HEK293 (cell line): ENCODE results near the gene LINGO1.

Experiments
- CTCF ChIA-PET: fragments of 350-600 bp; formaldehyde crosslinking; extraction: SDS; loops from one replicate; lab custom pipeline; 2021; ENCODE audit warnings: antibody characterized with exemption; lab: Yijun Ruan, JAX
- POLR2A ChIA-PET: fragments of 300-600 bp; formaldehyde crosslinking; extraction: SDS; loops from one replicate; lab custom pipeline; 2020; ENCODE audit warnings: antibody characterized with exemption, inconsistent platforms; lab: Yijun Ruan, JAX
- H3K27ac ChIP-seq: fragments of 200-500 bp; sonication (Bioruptor generic); 2 replicates; pipeline ENCODE4 v1.5.1; 2014; ENCODE audit warnings: low read depth, low read length, control low read depth, inconsistent platforms; ENCODE audit errors: extremely low read depth
- H3K36me3 ChIP-seq, 2 experiments: fragments of 200-500 bp in 1 of 2; sonication (Bioruptor generic) in 1 of 2; 1 replicate in 1 of 2; 2 replicates in 1 of 2; pipeline ENCODE4 v1.5.1; 2014 to 2017; ENCODE audit warnings: inconsistent platforms in 2 of 2, low read length in 2 of 2; ENCODE audit not compliant: control insufficient read depth in 2 of 2, insufficient read depth in 1 of 2
- H3K4me1 ChIP-seq: fragments of 200-500 bp; sonication (Bioruptor generic); 2 replicates; pipeline ENCODE4 v1.5.1; 2014; ENCODE audit warnings: mild to moderate bottlenecking, low read length, inconsistent platforms; ENCODE audit not compliant: control insufficient read depth, insufficient read depth
- H3K4me3 ChIP-seq: 2 replicates; pipeline ENCODE4 v1.5.1; 2011; ENCODE audit warnings: low read depth, mild to moderate bottlenecking, control low read depth, low read length, moderate library complexity
- H3K9me3 ChIP-seq: fragments of 200-500 bp; sonication (Bioruptor generic); 2 replicates; pipeline ENCODE4 v1.5.1; 2014; ENCODE audit warnings: low read depth, low read length, inconsistent platforms; ENCODE audit not compliant: control insufficient read depth, insufficient read depth
- FEZF1 ChIP-seq: fragments of 450-650 bp; formaldehyde crosslinking; IDR thresholded peaks from 2 replicates; pipeline ENCODE4 v1.5.1; 2016; ENCODE audit warnings: missing biosample characterization, missing genetic modification characterization
- HOXC10 ChIP-seq: sonication (generic); formaldehyde crosslinking; IDR thresholded peaks from 2 replicates; pipeline ENCODE4 v1.8.1; 2023; ENCODE audit warnings: mild to moderate bottlenecking, missing genetic modification reagents
- KLF16 ChIP-seq: fragments of 450-650 bp; formaldehyde crosslinking; IDR thresholded peaks from 2 replicates; pipeline ENCODE4 v1.5.1; 2017; ENCODE audit warnings: missing biosample characterization, missing genetic modification characterization
- OVOL3 ChIP-seq: fragments of 450-650 bp; formaldehyde crosslinking; IDR thresholded peaks from 2 replicates; pipeline ENCODE4 v1.5.1; 2016; ENCODE audit warnings: missing biosample characterization, missing genetic modification characterization
- SETDB1 ChIP-seq: IDR thresholded peaks from one replicate; pipeline ENCODE4 v1.6.1; 2017; ENCODE audit warnings: mild to moderate bottlenecking, low read length, moderate library complexity, mixed read lengths; ENCODE audit not compliant: insufficient read length
- WT1 ChIP-seq: fragments of 450-650 bp; formaldehyde crosslinking; IDR thresholded peaks from 2 replicates; pipeline ENCODE4 v1.5.1; 2016; ENCODE audit warnings: missing biosample characterization, missing genetic modification characterization
- ZBTB48 ChIP-seq: fragments of 450-650 bp; formaldehyde crosslinking; IDR thresholded peaks from 2 replicates; pipeline ENCODE4 v1.5.1; 2016; ENCODE audit warnings: missing biosample characterization, missing genetic modification characterization
- ZNF274 ChIP-seq, 2 experiments: fragments of 200-500 bp in 1 of 2; fragments of 450-650 bp in 1 of 2; sonication (Bioruptor generic) in 1 of 2; formaldehyde crosslinking in 1 of 2; IDR thresholded peaks; 2 replicates each; pipeline versions ENCODE4 v1.5.1 to v1.6.1; 2014 to 2016; ENCODE audit warnings: borderline replicate concordance in 1 of 2, inconsistent platforms in 1 of 2, low read length in 1 of 2, missing biosample characterization in 1 of 2, missing genetic modification characterization in 1 of 2
- ZNF335 ChIP-seq: fragments of 450-650 bp; formaldehyde crosslinking; conservative IDR thresholded peaks from 2 replicates; pipeline ENCODE4 v1.5.1; 2016; ENCODE audit warnings: missing biosample characterization, missing genetic modification characterization
- ZNF341 ChIP-seq: fragments of 450-650 bp; formaldehyde crosslinking; IDR thresholded peaks from 2 replicates; pipeline ENCODE4; 2016; ENCODE audit warnings: low read depth, missing biosample characterization, missing genetic modification characterization
- ZNF426 ChIP-seq: fragments of 450-650 bp; formaldehyde crosslinking; IDR thresholded peaks from 2 replicates; pipeline ENCODE4 v1.5.1; 2017; ENCODE audit warnings: missing biosample characterization, missing genetic modification characterization, mild to moderate bottlenecking, inconsistent platforms, moderate library complexity
- ZNF473 ChIP-seq: fragments of 450-650 bp; formaldehyde crosslinking; IDR thresholded peaks from 2 replicates; pipeline ENCODE4 v1.5.1; 2017; ENCODE audit warnings: missing biosample characterization, missing genetic modification characterization
- ZNF660 ChIP-seq: fragments of 450-650 bp; IDR thresholded peaks from 2 replicates; pipeline ENCODE4 v1.5.1; 2018; ENCODE audit warnings: missing biosample characterization, mild to moderate bottlenecking, missing genetic modification characterization
- ZNF76 ChIP-seq: fragments of 450-650 bp; formaldehyde crosslinking; IDR thresholded peaks from 2 replicates; pipeline ENCODE4; 2016; ENCODE audit warnings: low read depth, missing biosample characterization, missing genetic modification characterization, borderline replicate concordance
- ZNF830 ChIP-seq: fragments of 450-650 bp; IDR thresholded peaks from 2 replicates; pipeline ENCODE4 v1.5.0; 2018; ENCODE audit warnings: missing biosample characterization, missing genetic modification characterization, low read depth, mild to moderate bottlenecking, moderate library complexity
- ZXDB ChIP-seq: fragments of 450-650 bp; formaldehyde crosslinking; IDR thresholded peaks from 2 replicates; pipeline ENCODE4 v1.5.1; 2016; ENCODE audit warnings: missing biosample characterization, missing genetic modification characterization
- TF ChIP-seq, protein P1 (sequence below): fragments of 450-650 bp; formaldehyde crosslinking; IDR thresholded peaks from 2 replicates; pipeline ENCODE4 v1.5.1; 2016; ENCODE audit warnings: missing biosample characterization, missing genetic modification characterization
- TF ChIP-seq, protein P2 (sequence below): fragments of 450-650 bp; formaldehyde crosslinking; IDR thresholded peaks from 2 replicates; pipeline ENCODE4 v1.5.1; 2016; ENCODE audit warnings: missing biosample characterization, missing genetic modification characterization, low read depth
- TF ChIP-seq, protein P3 (sequence below): fragments of 450-650 bp; formaldehyde crosslinking; IDR thresholded peaks from 2 replicates; pipeline ENCODE4 v1.5.1; 2016; ENCODE audit warnings: missing biosample characterization, missing genetic modification characterization, borderline replicate concordance
- TF ChIP-seq, protein P4 (sequence below): fragments of 450-650 bp; formaldehyde crosslinking; IDR thresholded peaks from 2 replicates; pipeline ENCODE4 v1.5.1; 2016; ENCODE audit warnings: missing biosample characterization, missing genetic modification characterization
- TF ChIP-seq, protein P5 (sequence below): fragments of 450-650 bp; formaldehyde crosslinking; IDR thresholded peaks from 2 replicates; pipeline ENCODE4 v1.5.1; 2016; ENCODE audit warnings: missing biosample characterization, missing genetic modification characterization
- TF ChIP-seq, protein P6 (sequence below): fragments of 450-650 bp; formaldehyde crosslinking; IDR thresholded peaks from 2 replicates; pipeline ENCODE4 v1.5.1; 2017; ENCODE audit warnings: missing biosample characterization, mild to moderate bottlenecking, missing genetic modification characterization, moderate library complexity

The LINGO1 gene

DNA sequence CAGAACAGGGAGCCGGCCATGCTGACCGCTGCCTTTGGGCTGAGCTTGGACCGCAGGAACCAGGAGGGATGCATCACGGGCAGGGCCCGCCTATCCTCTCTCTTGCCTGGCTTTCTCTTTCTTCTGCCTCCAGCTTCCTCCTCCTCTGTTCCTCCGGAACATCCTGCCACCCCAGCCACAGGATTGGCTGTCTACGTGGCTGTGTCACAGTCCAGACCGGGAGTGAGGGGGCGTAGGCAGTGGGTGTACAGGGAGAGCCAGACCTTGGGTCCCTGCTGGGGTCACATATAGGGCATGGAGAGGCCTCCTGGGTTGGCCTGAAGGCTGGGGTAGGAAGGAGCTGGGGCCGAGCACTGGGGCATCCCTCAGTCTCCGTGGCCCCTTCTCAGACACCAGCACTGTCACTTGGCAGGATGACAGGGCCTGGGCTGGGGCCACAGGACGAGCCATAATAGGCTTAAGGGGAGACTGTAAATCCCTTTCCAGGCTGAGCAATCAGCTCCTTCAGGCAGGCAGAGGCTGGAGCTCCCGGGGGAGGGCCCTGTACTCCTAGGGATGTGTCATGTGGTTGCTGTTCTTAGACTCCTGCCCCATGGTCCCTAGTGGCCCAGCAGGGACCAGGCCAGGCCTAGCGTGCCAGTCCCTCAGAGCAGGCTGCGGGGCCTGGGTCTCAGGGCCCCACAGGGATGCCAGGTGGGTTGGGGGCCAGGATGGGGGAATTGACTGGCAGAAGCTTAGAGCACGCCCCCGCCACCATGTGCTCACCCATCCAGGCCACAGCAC is 25.4 kb downstream of the LINGO1 start:
- Histone ChIP-seq H3K4me3 (no peak overlapping the region), H3K9me3 (no peaks in the 10 kb centered on the region), H3K27ac (no peak overlapping the region; the same call in 1 of the 2 replicates), H3K4me1 (peaks cover 6% of the 10 kb centered on the region; the same call in 1 of the 2 replicates), H3K36me3 (no peaks in the 10 kb centered on the region)
- POLR2A ChIA-PET, result interaction anchor here (0.8 kb wide), 1 partner anchor 65 kb away, joined by 3 read pairs; no protein-coding TSS in a partner anchor
- CTCF ChIA-PET, result interaction anchor here (0.6 to 5.5 kb wide), 8 partner anchors 11 to 64 kb away, joined by 3 to 55 read pairs (median 4); partner anchors contain the start of gene LINGO1
- TF ChIP-seq OVOL3 (no peak), ZBTB48 (peak; percentile 98), ZNF426 (tag by site-specific recombination) (no peak), HOXC10 (CRISPR knock-in tag) (no peak), FEZF1 (tag by site-specific recombination) (no peak), ZNF335 (peak; percentile 47), ZNF473 (tag by site-specific recombination) (no peak), ZNF660 (tag by site-specific recombination) (no peak), KLF16 (tag by site-specific recombination) (no peak), ZNF274 (IDR thresholded peaks at IDR 0.05; ENCODE audit: low read length) (no peak), ZNF274 (tag by site-specific recombination; IDR thresholded peaks at IDR 0.05; ENCODE audit: borderline replicate concordance) (no peak), ZNF76 (tag by site-specific recombination) (no peak), WT1 (tag by site-specific recombination) (no peak), ZNF341 (0 out of 2 replicates have a peak, but pooled peaks have one; percentile 43), SETDB1 (no peak), ZNF830 (tag by site-specific recombination) (no peak), ZXDB (tag by site-specific recombination) (no peak)
- TF ChIP-seq, protein P1, sequence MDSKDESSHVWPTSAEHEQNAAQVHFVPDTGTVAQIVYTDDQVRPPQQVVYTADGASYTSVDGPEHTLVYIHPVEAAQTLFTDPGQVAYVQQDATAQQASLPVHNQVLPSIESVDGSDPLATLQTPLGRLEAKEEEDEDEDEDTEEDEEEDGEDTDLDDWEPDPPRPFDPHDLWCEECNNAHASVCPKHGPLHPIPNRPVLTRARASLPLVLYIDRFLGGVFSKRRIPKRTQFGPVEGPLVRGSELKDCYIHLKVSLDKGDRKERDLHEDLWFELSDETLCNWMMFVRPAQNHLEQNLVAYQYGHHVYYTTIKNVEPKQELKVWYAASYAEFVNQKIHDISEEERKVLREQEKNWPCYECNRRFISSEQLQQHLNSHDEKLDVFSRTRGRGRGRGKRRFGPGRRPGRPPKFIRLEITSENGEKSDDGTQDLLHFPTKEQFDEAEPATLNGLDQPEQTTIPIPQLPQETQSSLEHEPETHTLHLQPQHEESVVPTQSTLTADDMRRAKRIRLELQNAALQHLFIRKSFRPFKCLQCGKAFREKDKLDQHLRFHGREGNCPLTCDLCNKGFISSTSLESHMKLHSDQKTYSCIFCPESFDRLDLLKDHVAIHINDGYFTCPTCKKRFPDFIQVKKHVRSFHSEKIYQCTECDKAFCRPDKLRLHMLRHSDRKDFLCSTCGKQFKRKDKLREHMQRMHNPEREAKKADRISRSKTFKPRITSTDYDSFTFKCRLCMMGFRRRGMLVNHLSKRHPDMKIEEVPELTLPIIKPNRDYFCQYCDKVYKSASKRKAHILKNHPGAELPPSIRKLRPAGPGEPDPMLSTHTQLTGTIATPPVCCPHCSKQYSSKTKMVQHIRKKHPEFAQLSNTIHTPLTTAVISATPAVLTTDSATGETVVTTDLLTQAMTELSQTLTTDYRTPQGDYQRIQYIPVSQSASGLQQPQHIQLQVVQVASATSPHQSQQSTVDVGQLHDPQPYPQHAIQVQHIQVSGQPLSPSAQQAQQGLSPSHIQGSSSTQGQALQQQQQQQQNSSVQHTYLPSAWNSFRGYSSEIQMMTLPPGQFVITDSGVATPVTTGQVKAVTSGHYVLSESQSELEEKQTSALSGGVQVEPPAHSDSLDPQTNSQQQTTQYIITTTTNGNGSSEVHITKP (tag by site-specific recombination), result peak; percentile 71
- TF ChIP-seq, protein P2, sequence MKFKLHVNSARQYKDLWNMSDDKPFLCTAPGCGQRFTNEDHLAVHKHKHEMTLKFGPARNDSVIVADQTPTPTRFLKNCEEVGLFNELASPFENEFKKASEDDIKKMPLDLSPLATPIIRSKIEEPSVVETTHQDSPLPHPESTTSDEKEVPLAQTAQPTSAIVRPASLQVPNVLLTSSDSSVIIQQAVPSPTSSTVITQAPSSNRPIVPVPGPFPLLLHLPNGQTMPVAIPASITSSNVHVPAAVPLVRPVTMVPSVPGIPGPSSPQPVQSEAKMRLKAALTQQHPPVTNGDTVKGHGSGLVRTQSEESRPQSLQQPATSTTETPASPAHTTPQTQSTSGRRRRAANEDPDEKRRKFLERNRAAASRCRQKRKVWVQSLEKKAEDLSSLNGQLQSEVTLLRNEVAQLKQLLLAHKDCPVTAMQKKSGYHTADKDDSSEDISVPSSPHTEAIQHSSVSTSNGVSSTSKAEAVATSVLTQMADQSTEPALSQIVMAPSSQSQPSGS (tag by site-specific recombination), result no peak
- TF ChIP-seq, protein P3, sequence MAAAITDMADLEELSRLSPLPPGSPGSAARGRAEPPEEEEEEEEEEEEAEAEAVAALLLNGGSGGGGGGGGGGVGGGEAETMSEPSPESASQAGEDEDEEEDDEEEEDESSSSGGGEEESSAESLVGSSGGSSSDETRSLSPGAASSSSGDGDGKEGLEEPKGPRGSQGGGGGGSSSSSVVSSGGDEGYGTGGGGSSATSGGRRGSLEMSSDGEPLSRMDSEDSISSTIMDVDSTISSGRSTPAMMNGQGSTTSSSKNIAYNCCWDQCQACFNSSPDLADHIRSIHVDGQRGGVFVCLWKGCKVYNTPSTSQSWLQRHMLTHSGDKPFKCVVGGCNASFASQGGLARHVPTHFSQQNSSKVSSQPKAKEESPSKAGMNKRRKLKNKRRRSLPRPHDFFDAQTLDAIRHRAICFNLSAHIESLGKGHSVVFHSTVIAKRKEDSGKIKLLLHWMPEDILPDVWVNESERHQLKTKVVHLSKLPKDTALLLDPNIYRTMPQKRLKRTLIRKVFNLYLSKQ, result no peak
- TF ChIP-seq, protein P4, sequence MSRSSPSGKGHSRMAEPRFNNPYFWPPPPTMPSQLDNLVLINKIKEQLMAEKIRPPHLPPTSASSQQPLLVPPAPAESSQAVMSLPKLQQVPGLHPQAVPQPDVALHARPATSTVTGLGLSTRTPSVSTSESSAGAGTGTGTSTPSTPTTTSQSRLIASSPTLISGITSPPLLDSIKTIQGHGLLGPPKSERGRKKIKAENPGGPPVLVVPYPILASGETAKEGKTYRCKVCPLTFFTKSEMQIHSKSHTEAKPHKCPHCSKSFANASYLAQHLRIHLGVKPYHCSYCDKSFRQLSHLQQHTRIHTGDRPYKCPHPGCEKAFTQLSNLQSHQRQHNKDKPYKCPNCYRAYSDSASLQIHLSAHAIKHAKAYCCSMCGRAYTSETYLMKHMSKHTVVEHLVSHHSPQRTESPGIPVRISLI (tag by site-specific recombination), result no peak
- TF ChIP-seq, protein P5, sequence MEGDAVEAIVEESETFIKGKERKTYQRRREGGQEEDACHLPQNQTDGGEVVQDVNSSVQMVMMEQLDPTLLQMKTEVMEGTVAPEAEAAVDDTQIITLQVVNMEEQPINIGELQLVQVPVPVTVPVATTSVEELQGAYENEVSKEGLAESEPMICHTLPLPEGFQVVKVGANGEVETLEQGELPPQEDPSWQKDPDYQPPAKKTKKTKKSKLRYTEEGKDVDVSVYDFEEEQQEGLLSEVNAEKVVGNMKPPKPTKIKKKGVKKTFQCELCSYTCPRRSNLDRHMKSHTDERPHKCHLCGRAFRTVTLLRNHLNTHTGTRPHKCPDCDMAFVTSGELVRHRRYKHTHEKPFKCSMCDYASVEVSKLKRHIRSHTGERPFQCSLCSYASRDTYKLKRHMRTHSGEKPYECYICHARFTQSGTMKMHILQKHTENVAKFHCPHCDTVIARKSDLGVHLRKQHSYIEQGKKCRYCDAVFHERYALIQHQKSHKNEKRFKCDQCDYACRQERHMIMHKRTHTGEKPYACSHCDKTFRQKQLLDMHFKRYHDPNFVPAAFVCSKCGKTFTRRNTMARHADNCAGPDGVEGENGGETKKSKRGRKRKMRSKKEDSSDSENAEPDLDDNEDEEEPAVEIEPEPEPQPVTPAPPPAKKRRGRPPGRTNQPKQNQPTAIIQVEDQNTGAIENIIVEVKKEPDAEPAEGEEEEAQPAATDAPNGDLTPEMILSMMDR, result 0 out of 2 replicates have a peak, but pooled peaks have one; percentile 8
- TF ChIP-seq, protein P6, sequence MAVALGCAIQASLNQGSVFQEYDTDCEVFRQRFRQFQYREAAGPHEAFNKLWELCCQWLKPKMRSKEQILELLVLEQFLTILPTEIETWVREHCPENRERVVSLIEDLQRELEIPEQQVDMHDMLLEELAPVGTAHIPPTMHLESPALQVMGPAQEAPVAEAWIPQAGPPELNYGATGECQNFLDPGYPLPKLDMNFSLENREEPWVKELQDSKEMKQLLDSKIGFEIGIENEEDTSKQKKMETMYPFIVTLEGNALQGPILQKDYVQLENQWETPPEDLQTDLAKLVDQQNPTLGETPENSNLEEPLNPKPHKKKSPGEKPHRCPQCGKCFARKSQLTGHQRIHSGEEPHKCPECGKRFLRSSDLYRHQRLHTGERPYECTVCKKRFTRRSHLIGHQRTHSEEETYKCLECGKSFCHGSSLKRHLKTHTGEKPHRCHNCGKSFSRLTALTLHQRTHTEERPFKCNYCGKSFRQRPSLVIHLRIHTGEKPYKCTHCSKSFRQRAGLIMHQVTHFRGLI (tag by site-specific recombination), result no peak
